Natural killer cell (primary cell): ENCODE data around the gene HMCN1. TPM values are rescaled to one million over a fixed set of nuclear protein-coding genes. Genes with fewer than 3 reads are reported as not detected.

Source experiments
- ATAC-seq, 3 donors: fragments of 150-1000 bp in 2 of 3; fragments of 200-7000 bp in 1 of 3; cut with Tn5 transposase; 1 replicate in 1 of 3; 2 replicates in 2 of 3; pipeline ENCODE4 v1.10.0; 2021; ENCODE audit warnings: mild to moderate bottlenecking in 2 of 3, moderate library complexity in 2 of 3
- DNase-seq, 2 donors: peaks; one replicate each; pipeline versions ENCODE4 v3.0.0 to v3.0.0-alpha.2; 2013 to 2021; ENCODE audit warnings: mixed read lengths in 1 of 2
- H3K27ac ChIP-seq: one replicate; pipeline ENCODE4 v1.5.1; 2013; ENCODE audit warnings: mild to moderate bottlenecking, low read length
- H3K27me3 ChIP-seq: one replicate; pipeline ENCODE4 v1.6.1; 2013; ENCODE audit warnings: low read length; ENCODE audit not compliant: control insufficient read depth, insufficient read depth
- H3K36me3 ChIP-seq: one replicate; pipeline ENCODE4 v1.6.1; 2013; ENCODE audit warnings: low read length; ENCODE audit not compliant: control insufficient read depth, insufficient read depth
- H3K4me1 ChIP-seq: one replicate; pipeline ENCODE4 v1.6.1; 2013; ENCODE audit warnings: low read length; ENCODE audit not compliant: control insufficient read depth, insufficient read depth
- H3K4me3 ChIP-seq: one replicate; pipeline ENCODE4 v1.5.1; 2013; ENCODE audit warnings: low read length
- H3K9me3 ChIP-seq: one replicate; pipeline ENCODE4 v1.6.1; 2013; ENCODE audit warnings: low read length; ENCODE audit not compliant: control insufficient read depth, insufficient read depth
- H3K27ac Mint-ChIP-seq, 2 donors: one replicate each; pipeline ENCODE4 v1.8.0; 2022; ENCODE audit warnings: mild to moderate bottlenecking in 2 of 2, mixed read lengths in 2 of 2, moderate library complexity in 1 of 2
- H3K27me3 Mint-ChIP-seq, 2 donors: one replicate each; pipeline ENCODE4 v1.8.0; 2022; ENCODE audit warnings: low read depth in 2 of 2, mixed read lengths in 2 of 2
- H3K36me3 Mint-ChIP-seq: one replicate; pipeline ENCODE4 v1.8.0; 2022; ENCODE audit warnings: mixed read lengths
- H3K4me1 Mint-ChIP-seq, 2 donors: one replicate each; pipeline ENCODE4 v1.8.0; 2022; ENCODE audit warnings: mixed read lengths in 2 of 2
- H3K4me3 Mint-ChIP-seq: one replicate; pipeline ENCODE4 v1.8.0; 2022; ENCODE audit warnings: mild to moderate bottlenecking, moderate library complexity, mixed read lengths
- H3K9me3 Mint-ChIP-seq, 2 donors: one replicate each; pipeline ENCODE4 v1.8.0; 2022; ENCODE audit warnings: mixed read lengths in 2 of 2
- CTCF ChIP-seq: fragments of 200-600 bp; IDR thresholded peaks from one replicate; pipeline ENCODE4 v1.8.0; 2022; ENCODE audit warnings: antibody characterized with exemption
- WGBS: methylation state at CpG from one replicate; pipeline ENCODE4 v1.1.7; 2013; ENCODE audit warnings: missing lambda C conversion rate; ENCODE audit not compliant: insufficient coverage; 5-methylcytosine and 5-hydroxymethylcytosine counted together
- intact Hi-C: fragments of 100-400 bp; cut with micrococcal nuclease; formaldehyde crosslinking; loops from one replicate; pipeline ENCODE4 v1.14.2; 2022
- total RNA-seq, 4 donors: library from RNA; stranded (reverse); fragments of 120-200 nt in 1 of 4; gene quantifications; one replicate each; pipeline versions ENCODE4 v1.2.3 to v1.2.4, GENCODE V29; 2013 to 2022

HMCN1 gene
- total RNA-seq, 3 donors from 2014 or later (not counting 1 experiment from before 2014, with no cell fraction given): 0.02 to 0.45 (median 0.39) TPM

- 92% methylated on average over 1 of the region's 1 CpG for WGBS
- Histone ChIP-seq H3K4me3 (no peak overlapping the region), H3K27ac (no peak overlapping the region), H3K4me1 (no peaks in the 10 kb centered on the region), H3K36me3 (no peaks in the 10 kb centered on the region), H3K27me3 (no peaks in the 10 kb centered on the region), H3K9me3 (no peaks in the 10 kb centered on the region)
- Mint-ChIP-seq H3K27me3 (peaks cover 0 to 2% of the 10 kb centered on the region in 2 donors), H3K9me3 (peaks cover 0 to 3% of the 10 kb centered on the region in 2 donors), H3K36me3 (no peaks in the 10 kb centered on the region), H3K4me3 (no peak overlapping the region), H3K27ac (no peak overlapping the region), H3K4me1 (no peaks in the 10 kb centered on the region)
- intact Hi-C loops: no loop called here
- DNase-seq (no peak), ATAC-seq (no peak)
- TF ChIP-seq CTCF: no peak
Observed at GRCh38 chr1:185921636-185922035, 187.4 kb downstream of the HMCN1 start.

DNA sequence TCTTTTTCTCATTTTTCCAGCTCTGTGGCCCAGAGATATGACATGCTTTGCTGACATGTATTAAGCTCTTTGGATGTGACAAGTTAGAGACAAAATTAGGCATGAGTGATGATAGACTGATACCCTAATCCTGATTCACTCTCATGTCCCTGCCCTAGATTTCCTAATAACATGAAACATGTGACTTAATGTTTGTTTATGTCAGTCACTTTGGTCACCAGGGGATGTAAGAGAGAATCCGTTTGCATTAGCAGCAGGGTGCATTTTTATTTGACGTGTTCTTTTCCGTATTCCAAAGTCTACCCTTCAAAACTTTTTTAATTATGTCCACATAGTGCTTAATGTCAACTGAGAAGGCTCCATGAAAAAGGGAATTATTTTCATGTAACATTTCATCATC lies 192.4 kb downstream of the HMCN1 start:
- Histone ChIP-seq H3K36me3 (no peaks in the 10 kb centered on the region), H3K4me1 (no peaks in the 10 kb centered on the region), H3K4me3 (no peak overlapping the region), H3K27ac (no peak overlapping the region), H3K9me3 (no peaks in the 10 kb centered on the region), H3K27me3 (no peaks in the 10 kb centered on the region)
- DNase-seq (no peak), ATAC-seq (no peak)
- intact Hi-C loops: no loop called here
- TF ChIP-seq CTCF: no peak
- Mint-ChIP-seq H3K36me3 (no peaks in the 10 kb centered on the region), H3K9me3 (peaks cover 0 to 6% of the 10 kb centered on the region in 2 donors), H3K4me3 (no peak overlapping the region), H3K27ac (no peak overlapping the region), H3K27me3 (no peaks in the 10 kb centered on the region), H3K4me1 (no peaks in the 10 kb centered on the region)
- WGBS: 100% methylated on average over 1 of the region's 3 CpGs

DNA sequence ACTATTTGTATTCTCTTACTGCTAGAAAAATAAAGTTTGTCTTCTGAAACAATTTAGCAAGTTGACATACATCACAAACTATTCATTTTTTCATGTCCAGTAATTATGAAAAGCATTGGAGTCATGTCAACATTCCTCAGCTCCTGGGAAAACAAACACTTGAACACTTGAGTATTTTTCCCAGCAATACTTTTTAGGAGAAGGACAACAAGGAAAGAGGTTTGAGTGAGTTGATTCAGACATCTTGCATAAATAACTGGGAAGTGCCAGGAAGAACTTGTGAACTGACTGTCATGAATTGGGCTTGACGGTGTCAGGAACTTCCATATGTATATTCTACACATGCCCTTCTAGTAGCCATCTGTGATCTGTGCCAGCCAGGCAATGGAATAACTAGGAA lies 195.6 kb downstream of the HMCN1 start:
- Mint-ChIP-seq H3K9me3 (peaks cover 0 to 6% of the 10 kb centered on the region in 2 donors), H3K36me3 (no peaks in the 10 kb centered on the region), H3K27ac (no peak overlapping the region), H3K4me3 (no peak overlapping the region), H3K4me1 (no peaks in the 10 kb centered on the region), H3K27me3 (no peaks in the 10 kb centered on the region)
- Histone ChIP-seq H3K4me3 (no peak overlapping the region), H3K4me1 (no peaks in the 10 kb centered on the region), H3K9me3 (no peaks in the 10 kb centered on the region), H3K36me3 (no peaks in the 10 kb centered on the region), H3K27ac (no peak overlapping the region), H3K27me3 (no peaks in the 10 kb centered on the region)
- no peak for TF ChIP-seq CTCF
- intact Hi-C loops: no loop called here
- ATAC-seq (no peak), DNase-seq (no peak)
- 100% methylated on average over 1 of the region's 1 CpG for WGBS

GRCh38 chr1:185931438-185931837 lies 197.2 kb downstream of the HMCN1 start:
- Histone ChIP-seq H3K36me3 (no peaks in the 10 kb centered on the region), H3K27me3 (peaks cover 2% of the 10 kb centered on the region), H3K27ac (no peak overlapping the region), H3K4me1 (no peaks in the 10 kb centered on the region), H3K4me3 (no peak overlapping the region), H3K9me3 (no peaks in the 10 kb centered on the region)
- Mint-ChIP-seq H3K4me3 (no peak overlapping the region), H3K4me1 (no peaks in the 10 kb centered on the region), H3K36me3 (no peaks in the 10 kb centered on the region), H3K27me3 (no peaks in the 10 kb centered on the region), H3K27ac (no peak overlapping the region), H3K9me3 (peaks cover 0 to 3% of the 10 kb centered on the region in 2 donors)
- WGBS: 98% methylated on average over 2 of the region's 2 CpGs
- TF ChIP-seq CTCF: no peak
- ATAC-seq (no peak), DNase-seq (no peak)
- intact Hi-C loops: no loop called here
